KOPT-K1 (cell line): ENCODE measurements around the gene FAM89B.
A peak's percentile ranks its signal among the peaks of the same experiment; 100 is the strongest.

Experiments used
- H3K27ac ChIP-seq: fragments of 200-600 bp; sonication (generic); 2 replicates; pipeline ENCODE4 v1.5.1; 2016; ENCODE audit warnings: antibody characterized with exemption, mild to moderate bottlenecking, low read depth, low read length; ENCODE audit not compliant: poor library complexity, severe bottlenecking
- H3K36me3 ChIP-seq: fragments of 200-600 bp; sonication (generic); 2 replicates; pipeline ENCODE4 v1.5.1; 2017; ENCODE audit warnings: antibody characterized with exemption, mild to moderate bottlenecking, low read length, moderate library complexity; ENCODE audit not compliant: insufficient read depth
- H3K9me3 ChIP-seq: fragments of 200-600 bp; sonication (generic); 2 replicates; pipeline ENCODE4 v1.5.1; 2017; ENCODE audit warnings: antibody characterized with exemption, low read length, mild to moderate bottlenecking; ENCODE audit not compliant: insufficient read depth, poor library complexity, severe bottlenecking

The FAM89B gene

GRCh38 chr11:65612691-65613090 lies 40.4 kb downstream of the FAM89B start:
- Histone ChIP-seq H3K9me3 (no peaks in the 10 kb centered on the region), H3K27ac (peak overlapping the region; percentile 90), H3K36me3 (peaks cover 59% of the 10 kb centered on the region)

- Histone ChIP-seq H3K36me3 (peaks cover 59% of the 10 kb centered on the region), H3K9me3 (no peaks in the 10 kb centered on the region), H3K27ac (peak overlapping the region; percentile 90)
Observed at GRCh38 chr11:65613091-65613928, 41.0 kb downstream of the FAM89B start.

- peaks cover 59% of the 10 kb centered on the region for H3K36me3 ChIP-seq
- H3K9me3 ChIP-seq, result no peaks in the 10 kb centered on the region
- peak within 1 kb of the TSS; percentile 90 for H3K27ac ChIP-seq
Observed at GRCh38 chr11:65615229-65615949, 43.1 kb downstream of the FAM89B start, which contains the start of gene PCNX3. TSS of gene PCNX3 (plus strand) at chr11:65615776. CDS start at chr11:65616312, 536 bp downstream.

GRCh38 chr11:65615950-65616574 lies 43.7 kb downstream of the FAM89B start:
- H3K36me3 ChIP-seq, result peaks cover 60% of the 10 kb centered on the region
- H3K27ac ChIP-seq, result peak overlapping the region; percentile 90
- H3K9me3 ChIP-seq, result no peaks in the 10 kb centered on the region

GRCh38 chr11:65616575-65617001 lies 44.2 kb downstream of the FAM89B start:
- H3K36me3 ChIP-seq, result peaks cover 60% of the 10 kb centered on the region
- peak overlapping the region; percentile 90 for H3K27ac ChIP-seq
- no peaks in the 10 kb centered on the region for H3K9me3 ChIP-seq

- Histone ChIP-seq H3K9me3 (no peaks in the 10 kb centered on the region), H3K27ac (no peak overlapping the region), H3K36me3 (peaks cover 60% of the 10 kb centered on the region)
Observed at GRCh38 chr11:65617136-65617850, 45.0 kb downstream of the FAM89B start.

- no peak overlapping the region for H3K27ac ChIP-seq
- H3K9me3 ChIP-seq, result no peaks in the 10 kb centered on the region
- H3K36me3 ChIP-seq, result peaks cover 64% of the 10 kb centered on the region
Observed at GRCh38 chr11:65617990-65618751, 45.8 kb downstream of the FAM89B start.

- H3K36me3 ChIP-seq, result peaks cover 70% of the 10 kb centered on the region
- no peaks in the 10 kb centered on the region for H3K9me3 ChIP-seq
- H3K27ac ChIP-seq, result no peak overlapping the region
Observed at GRCh38 chr11:65618763-65619162, 46.4 kb downstream of the FAM89B start.

- no peak overlapping the region for H3K27ac ChIP-seq
- H3K9me3 ChIP-seq, result no peaks in the 10 kb centered on the region
- peaks cover 76% of the 10 kb centered on the region for H3K36me3 ChIP-seq
Observed at GRCh38 chr11:65619281-65619928, 47.1 kb downstream of the FAM89B start.

GRCh38 chr11:65620666-65621065 lies 48.3 kb downstream of the FAM89B start:
- Histone ChIP-seq H3K27ac (no peak overlapping the region), H3K9me3 (no peaks in the 10 kb centered on the region), H3K36me3 (peaks cover 89% of the 10 kb centered on the region)

GRCh38 chr11:65621460-65621859 lies 49.1 kb downstream of the FAM89B start:
- H3K9me3 ChIP-seq, result no peaks in the 10 kb centered on the region
- H3K36me3 ChIP-seq, result peaks cover 97% of the 10 kb centered on the region
- H3K27ac ChIP-seq, result no peak overlapping the region

GRCh38 chr11:65622011-65622410 lies 49.7 kb downstream of the FAM89B start:
- no peaks in the 10 kb centered on the region for H3K9me3 ChIP-seq
- no peak overlapping the region for H3K27ac ChIP-seq
- peaks cover 100% of the 10 kb centered on the region for H3K36me3 ChIP-seq

- Histone ChIP-seq H3K9me3 (no peaks in the 10 kb centered on the region), H3K27ac (no peak overlapping the region), H3K36me3 (peaks cover 100% of the 10 kb centered on the region)
Observed at GRCh38 chr11:65623177-65623576, 50.8 kb downstream of the FAM89B start.
